Measurements from ENCODE around the gene MREG. TPM values are rescaled to one million over a fixed set of nuclear protein-coding genes. Genes with fewer than 3 reads are reported as not detected.
A peak's percentile ranks its signal among the peaks of the same experiment; 100 is the strongest.

The MREG gene
- polyA plus RNA-seq, 3 donors = 0.14 to 0.47 TPM; not detected in 1

- 0% methylated on average over 1 of the region's 3 CpGs for WGBS (ENCODE audit: insufficient coverage)
- H3K36me3 Mint-ChIP-seq = peaks cover 10% of the 10 kb centered on the region in 2 donors
- Histone ChIP-seq H3K36me3 (replicated peaks in 1 of 2; ENCODE audit: control insufficient read depth in 1 of 2, insufficient read depth in 2 of 2, low read length in 2 of 2) (no peaks in the 10 kb centered on the region), H3K4me1 (ENCODE audit: control insufficient read depth in 1 of 2, insufficient read depth in 2 of 2, low read length in 2 of 2) (no peaks in the 10 kb centered on the region), H4K20me1 (ENCODE audit: insufficient read depth, low read length) (no peaks in the 10 kb centered on the region), H3K4me3 (replicated peaks in 1 of 3; ENCODE audit: low read depth in 2 of 3, low read length in 3 of 3) (no peak overlapping the region), H3K4me2 (replicated peaks; ENCODE audit: extremely low read depth, low read length, poor library complexity, severe bottlenecking) (no peak overlapping the region), H3K27ac (ENCODE audit: low read depth in 1 of 2, low read length in 2 of 2) (no peak overlapping the region), H3K27me3 (ENCODE audit: control insufficient read depth in 2 of 2, insufficient read depth in 2 of 2, low read length in 2 of 2) (no peaks in the 10 kb centered on the region), H2AFZ (ENCODE audit: insufficient read depth, low read depth, low read length, poor library complexity, severe bottlenecking) (no peak overlapping the region), H3K9me3 (replicated peaks in 1 of 2; ENCODE audit: control insufficient read depth in 1 of 2, insufficient read depth in 1 of 2, low read length in 2 of 2) (no peaks in the 10 kb centered on the region), H3K9ac (ENCODE audit: insufficient read depth, low read length, poor library complexity, severe bottlenecking) (no peak overlapping the region), H3K79me2 (ENCODE audit: insufficient read depth, low read length) (no peaks in the 10 kb centered on the region)
- intact Hi-C loops (cut with micrococcal nuclease) = no loop called here
- DNase-seq = no peak
- peaks cover 0 to 3% (median 0%) of the 10 kb centered on the region in 7 donors for H3K9me3 Mint-ChIP-seq
- H3K4me1 Mint-ChIP-seq = peaks cover 8% of the 10 kb centered on the region
- TF ChIP-seq, protein P1, sequence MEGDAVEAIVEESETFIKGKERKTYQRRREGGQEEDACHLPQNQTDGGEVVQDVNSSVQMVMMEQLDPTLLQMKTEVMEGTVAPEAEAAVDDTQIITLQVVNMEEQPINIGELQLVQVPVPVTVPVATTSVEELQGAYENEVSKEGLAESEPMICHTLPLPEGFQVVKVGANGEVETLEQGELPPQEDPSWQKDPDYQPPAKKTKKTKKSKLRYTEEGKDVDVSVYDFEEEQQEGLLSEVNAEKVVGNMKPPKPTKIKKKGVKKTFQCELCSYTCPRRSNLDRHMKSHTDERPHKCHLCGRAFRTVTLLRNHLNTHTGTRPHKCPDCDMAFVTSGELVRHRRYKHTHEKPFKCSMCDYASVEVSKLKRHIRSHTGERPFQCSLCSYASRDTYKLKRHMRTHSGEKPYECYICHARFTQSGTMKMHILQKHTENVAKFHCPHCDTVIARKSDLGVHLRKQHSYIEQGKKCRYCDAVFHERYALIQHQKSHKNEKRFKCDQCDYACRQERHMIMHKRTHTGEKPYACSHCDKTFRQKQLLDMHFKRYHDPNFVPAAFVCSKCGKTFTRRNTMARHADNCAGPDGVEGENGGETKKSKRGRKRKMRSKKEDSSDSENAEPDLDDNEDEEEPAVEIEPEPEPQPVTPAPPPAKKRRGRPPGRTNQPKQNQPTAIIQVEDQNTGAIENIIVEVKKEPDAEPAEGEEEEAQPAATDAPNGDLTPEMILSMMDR (IDR thresholded peaks at IDR 0.05) = peak; percentile 42
- H3K27ac Mint-ChIP-seq = no peak overlapping the region
- H3K4me3 Mint-ChIP-seq = no peak overlapping the region
- H3K27me3 Mint-ChIP-seq (ENCODE audit: low read depth in 3 of 3) = peaks cover 0 to 2% (median 2%) of the 10 kb centered on the region in 3 donors
These were observed 63.4 kb downstream of the MREG start for GRCh38 chr2:215949991-215950404.

- Histone ChIP-seq H3K9me3 (replicated peaks in 1 of 2; ENCODE audit: control insufficient read depth in 1 of 2, insufficient read depth in 1 of 2, low read length in 2 of 2) (no peaks in the 10 kb centered on the region), H3K4me3 (replicated peaks in 1 of 3; ENCODE audit: low read depth in 2 of 3, low read length in 3 of 3) (no peak overlapping the region), H3K36me3 (replicated peaks in 1 of 2; ENCODE audit: control insufficient read depth in 1 of 2, insufficient read depth in 2 of 2, low read length in 2 of 2) (peaks cover 0 to 4% of the 10 kb centered on the region in 2 donors), H4K20me1 (ENCODE audit: insufficient read depth, low read length) (no peaks in the 10 kb centered on the region), H3K4me2 (replicated peaks; ENCODE audit: extremely low read depth, low read length, poor library complexity, severe bottlenecking) (no peak overlapping the region), H3K9ac (ENCODE audit: insufficient read depth, low read length, poor library complexity, severe bottlenecking) (no peak overlapping the region), H2AFZ (ENCODE audit: insufficient read depth, low read depth, low read length, poor library complexity, severe bottlenecking) (no peak overlapping the region), H3K4me1 (ENCODE audit: control insufficient read depth in 1 of 2, insufficient read depth in 2 of 2, low read length in 2 of 2) (no peaks in the 10 kb centered on the region), H3K79me2 (ENCODE audit: insufficient read depth, low read length) (no peaks in the 10 kb centered on the region), H3K27ac (ENCODE audit: low read depth in 1 of 2, low read length in 2 of 2) (no peak overlapping the region), H3K27me3 (ENCODE audit: control insufficient read depth in 2 of 2, insufficient read depth in 2 of 2, low read length in 2 of 2) (no peaks in the 10 kb centered on the region)
- Mint-ChIP-seq H3K9me3 (peaks cover 0 to 3% (median 0%) of the 10 kb centered on the region in 7 donors), H3K27me3 (ENCODE audit: low read depth in 3 of 3) (peaks cover 0 to 2% (median 0%) of the 10 kb centered on the region in 3 donors), H3K4me3 (no peak overlapping the region), H3K36me3 (peaks cover 20 to 21% of the 10 kb centered on the region in 2 donors), H3K4me1 (no peaks in the 10 kb centered on the region), H3K27ac (no peak overlapping the region)
- 100% methylated on average over 3 of the region's 4 CpGs for WGBS (ENCODE audit: insufficient coverage)
- intact Hi-C loops (cut with micrococcal nuclease) = no loop called here
- no peak for DNase-seq
- TF ChIP-seq, protein P1 (IDR thresholded peaks at IDR 0.05) = no peak
These were observed 65.3 kb downstream of the MREG start for GRCh38 chr2:215948051-215948450.
